ENCODE measurements around the gene MTUS2.

The MTUS2 gene

GRCh38 chr13:29000826-29001225 lies 180.7 kb downstream of the MTUS2 start:
- no peak overlapping the region for H3K4me3 Mint-ChIP-seq
- peaks cover 9 to 24% of the 10 kb centered on the region in 2 donors for H3K27me3 Mint-ChIP-seq
- H3K27ac Mint-ChIP-seq, result no peak overlapping the region
- DNase-seq, result no peak
- no peaks in the 10 kb centered on the region for H3K36me3 Mint-ChIP-seq
- no peaks in the 10 kb centered on the region for H3K4me1 Mint-ChIP-seq
- peaks cover 5% of the 10 kb centered on the region in 2 donors for H3K9me3 Mint-ChIP-seq
- ATAC-seq (replicated peaks), result no peak

GRCh38 chr13:29005035-29005762 lies 185.1 kb downstream of the MTUS2 start:
- H3K4me1 Mint-ChIP-seq, result no peaks in the 10 kb centered on the region
- peaks cover 0 to 3% of the 10 kb centered on the region in 2 donors for H3K9me3 Mint-ChIP-seq
- H3K27me3 Mint-ChIP-seq, result peaks cover 9 to 36% of the 10 kb centered on the region in 2 donors
- DNase-seq, result no peak
- H3K4me3 Mint-ChIP-seq, result no peak overlapping the region
- no peak for ATAC-seq (replicated peaks)
- no peak overlapping the region for H3K27ac Mint-ChIP-seq
- H3K36me3 Mint-ChIP-seq, result no peaks in the 10 kb centered on the region

- ATAC-seq (replicated peaks), result no peak
- H3K4me3 Mint-ChIP-seq, result no peak overlapping the region
- DNase-seq, result no peak
- H3K9me3 Mint-ChIP-seq, result peaks cover 0 to under 1% of the 10 kb centered on the region in 2 donors
- H3K36me3 Mint-ChIP-seq, result no peaks in the 10 kb centered on the region
- peaks cover 9 to 36% of the 10 kb centered on the region in 2 donors for H3K27me3 Mint-ChIP-seq
- H3K4me1 Mint-ChIP-seq, result no peaks in the 10 kb centered on the region
- H3K27ac Mint-ChIP-seq, result no peak overlapping the region
These were observed 185.6 kb downstream of the MTUS2 start for GRCh38 chr13:29005763-29006120.

- H3K4me3 Mint-ChIP-seq, result no peak overlapping the region
- no peak overlapping the region for H3K27ac Mint-ChIP-seq
- DNase-seq (no peak), ATAC-seq (replicated peaks) (no peak)
- no peaks in the 10 kb centered on the region for H3K36me3 Mint-ChIP-seq
- H3K9me3 Mint-ChIP-seq, result no peaks in the 10 kb centered on the region
- H3K4me1 Mint-ChIP-seq, result no peaks in the 10 kb centered on the region
- H3K27me3 Mint-ChIP-seq, result peaks cover 6 to 29% of the 10 kb centered on the region in 2 donors
These were observed 186.3 kb downstream of the MTUS2 start for GRCh38 chr13:29006359-29006850.

- Mint-ChIP-seq H3K36me3 (no peaks in the 10 kb centered on the region), H3K27ac (no peak overlapping the region), H3K4me1 (no peaks in the 10 kb centered on the region), H3K27me3 (peaks cover 3 to 26% of the 10 kb centered on the region in 2 donors), H3K9me3 (no peaks in the 10 kb centered on the region), H3K4me3 (no peak overlapping the region)
- DNase-seq (no peak), ATAC-seq (replicated peaks) (no peak)
These were observed 188.2 kb downstream of the MTUS2 start for GRCh38 chr13:29008296-29008695.

GRCh38 chr13:29020314-29020713 lies 200.2 kb downstream of the MTUS2 start:
- peaks cover 2 to 8% of the 10 kb centered on the region in 2 donors for H3K4me1 Mint-ChIP-seq
- H3K36me3 Mint-ChIP-seq, result no peaks in the 10 kb centered on the region
- no peaks in the 10 kb centered on the region for H3K9me3 Mint-ChIP-seq
- H3K27me3 Mint-ChIP-seq, result peaks cover 10 to 11% of the 10 kb centered on the region in 2 donors
- ATAC-seq (replicated peaks), result no peak
- H3K27ac Mint-ChIP-seq, result no peak overlapping the region
- DNase-seq, result no peak
- no peak overlapping the region for H3K4me3 Mint-ChIP-seq

GRCh38 chr13:29021311-29021710 lies 201.2 kb downstream of the MTUS2 start:
- ATAC-seq (replicated peaks) (no peak), DNase-seq (no peak)
- Mint-ChIP-seq H3K27ac (no peak overlapping the region), H3K27me3 (peaks cover 12 to 14% of the 10 kb centered on the region in 2 donors), H3K36me3 (no peaks in the 10 kb centered on the region), H3K4me1 (peaks cover 2 to 8% of the 10 kb centered on the region in 2 donors), H3K9me3 (no peaks in the 10 kb centered on the region), H3K4me3 (no peak overlapping the region)

GRCh38 chr13:29021717-29022116 lies 201.6 kb downstream of the MTUS2 start:
- Mint-ChIP-seq H3K36me3 (no peaks in the 10 kb centered on the region), H3K27ac (no peak overlapping the region), H3K27me3 (peaks cover 12 to 14% of the 10 kb centered on the region in 2 donors), H3K4me3 (no peak overlapping the region), H3K9me3 (no peaks in the 10 kb centered on the region), H3K4me1 (peaks cover 2 to 8% of the 10 kb centered on the region in 2 donors)
- ATAC-seq (replicated peaks), result no peak
- DNase-seq, result no peak

GRCh38 chr13:29022410-29022809 lies 202.3 kb downstream of the MTUS2 start:
- H3K9me3 Mint-ChIP-seq, result no peaks in the 10 kb centered on the region

GRCh38 chr13:29022968-29023367 lies 202.8 kb downstream of the MTUS2 start:
- peaks cover 0 to 2% of the 10 kb centered on the region in 2 donors for H3K9me3 Mint-ChIP-seq

More at GRCh38 chr13:29022410-29022809, 202.3 kb downstream of the MTUS2 start:
- Mint-ChIP-seq H3K27ac (no peak overlapping the region), H3K27me3 (peaks cover 12 to 14% of the 10 kb centered on the region in 2 donors), H3K4me1 (peaks cover 2 to 8% of the 10 kb centered on the region in 2 donors), H3K4me3 (no peak overlapping the region), H3K36me3 (no peaks in the 10 kb centered on the region)
- no peak for ATAC-seq (replicated peaks)
- DNase-seq, result no peak

GRCh38 chr13:29024783-29025182 lies 204.6 kb downstream of the MTUS2 start:
- Mint-ChIP-seq H3K27ac (no peak overlapping the region), H3K27me3 (peaks cover 14 to 17% of the 10 kb centered on the region in 2 donors), H3K4me1 (peaks cover 2 to 8% of the 10 kb centered on the region in 2 donors), H3K36me3 (no peaks in the 10 kb centered on the region), H3K9me3 (peaks cover 4 to 5% of the 10 kb centered on the region in 2 donors), H3K4me3 (no peak overlapping the region)
- DNase-seq (no peak), ATAC-seq (replicated peaks) (no peak)

More at GRCh38 chr13:29022968-29023367, 202.8 kb downstream of the MTUS2 start:
- DNase-seq, result no peak
- H3K4me1 Mint-ChIP-seq, result peaks cover 2 to 8% of the 10 kb centered on the region in 2 donors
- ATAC-seq (replicated peaks), result no peak
- peaks cover 12 to 14% of the 10 kb centered on the region in 2 donors for H3K27me3 Mint-ChIP-seq
- H3K27ac Mint-ChIP-seq, result no peak overlapping the region
- no peak overlapping the region for H3K4me3 Mint-ChIP-seq
- no peaks in the 10 kb centered on the region for H3K36me3 Mint-ChIP-seq

- no peak for ATAC-seq (replicated peaks)
- Mint-ChIP-seq H3K4me3 (no peak overlapping the region), H3K4me1 (no peaks in the 10 kb centered on the region), H3K36me3 (no peaks in the 10 kb centered on the region), H3K27me3 (peaks cover 17 to 20% of the 10 kb centered on the region in 2 donors), H3K9me3 (peaks cover 4 to 5% of the 10 kb centered on the region in 2 donors), H3K27ac (no peak overlapping the region)
- no peak for DNase-seq
These were observed 208.7 kb downstream of the MTUS2 start for GRCh38 chr13:29028868-29029267.

GRCh38 chr13:29038700-29039099 lies 218.6 kb downstream of the MTUS2 start:
- ATAC-seq (replicated peaks), result no peak
- no peak for DNase-seq
- Mint-ChIP-seq H3K4me1 (no peaks in the 10 kb centered on the region), H3K9me3 (no peaks in the 10 kb centered on the region), H3K27ac (no peak overlapping the region), H3K36me3 (no peaks in the 10 kb centered on the region), H3K4me3 (no peak overlapping the region), H3K27me3 (peaks cover 3 to 23% of the 10 kb centered on the region in 2 donors)

GRCh38 chr13:29039212-29039611 lies 219.1 kb downstream of the MTUS2 start:
- H3K36me3 Mint-ChIP-seq, result no peaks in the 10 kb centered on the region
- H3K4me1 Mint-ChIP-seq, result no peaks in the 10 kb centered on the region
- DNase-seq (no peak), ATAC-seq (replicated peaks) (no peak)
- H3K27me3 Mint-ChIP-seq, result peaks cover 3 to 18% of the 10 kb centered on the region in 2 donors
- H3K27ac Mint-ChIP-seq, result no peak overlapping the region
- peaks cover 0 to under 1% of the 10 kb centered on the region in 2 donors for H3K9me3 Mint-ChIP-seq
- H3K4me3 Mint-ChIP-seq, result no peak overlapping the region

GRCh38 chr13:29046588-29046987 lies 226.4 kb downstream of the MTUS2 start:
- H3K4me1 Mint-ChIP-seq, result no peaks in the 10 kb centered on the region
- ATAC-seq (replicated peaks), result no peak
- H3K4me3 Mint-ChIP-seq, result no peak overlapping the region
- H3K9me3 Mint-ChIP-seq, result peaks cover 7% of the 10 kb centered on the region in 2 donors
- H3K27me3 Mint-ChIP-seq, result peaks cover 10 to 18% of the 10 kb centered on the region in 2 donors
- H3K36me3 Mint-ChIP-seq, result no peaks in the 10 kb centered on the region
- DNase-seq, result no peak
- no peak overlapping the region for H3K27ac Mint-ChIP-seq
